H1 (cell line): ENCODE measurements around the gene ARHGAP15. TPM values are rescaled to one million over a fixed set of nuclear protein-coding genes. Genes with fewer than 3 reads are reported as not detected.

ENCODE experiments used
- CTCF ChIA-PET: fragments of 300-600 bp; sonication (Branson Sonifier 250); formaldehyde crosslinking; loops from one replicate; lab custom pipeline; 2021; ENCODE audit not compliant: partially characterized antibody; lab: Charles Lee
- POLR2A ChIA-PET: fragments of 300-600 bp; sonication (Branson Sonifier 250); formaldehyde crosslinking; loops from one replicate; lab custom pipeline; 2021; ENCODE audit warnings: inconsistent platforms; ENCODE audit not compliant: partially characterized antibody; lab: Charles Lee
- DNase-seq, 2 experiments: peaks; one replicate each; pipeline versions ENCODE4 v3.0.0 to v3.0.0-alpha.2; 2010 to 2022; ENCODE audit warnings: low spot score in 2 of 2, low read depth in 1 of 2, mixed read lengths in 1 of 2
- FAIRE-seq: peaks from 2 replicates; lab custom pipeline; 2011; peaks lifted over from hg19 to GRCh38; lab: Jason Lieb, UNC
- H2AFZ ChIP-seq: 2 replicates; pipeline ENCODE4 v1.8.1; 2012; ENCODE audit warnings: low read length, inconsistent platforms
- H2AK5ac ChIP-seq: 2 replicates; pipeline ENCODE4 v1.6.1; 2013; ENCODE audit warnings: low read depth, low read length
- H2BK120ac ChIP-seq: replicated peaks from 2 replicates; pipeline ENCODE3; 2013; ENCODE audit warnings: low read depth, low read length, inconsistent platforms
- H2BK12ac ChIP-seq: 2 replicates; pipeline ENCODE4 v1.6.1; 2013; ENCODE audit warnings: low read depth, low read length
- H2BK15ac ChIP-seq: 2 replicates; pipeline ENCODE4 v1.6.1; 2013; ENCODE audit warnings: low read length
- H2BK20ac ChIP-seq: 2 replicates; pipeline ENCODE4 v1.6.1; 2013; ENCODE audit warnings: low read length
- H2BK5ac ChIP-seq: 2 replicates; pipeline ENCODE4 v1.6.1; 2013; ENCODE audit warnings: low read depth, low read length
- H3K14ac ChIP-seq: 2 replicates; pipeline ENCODE4 v1.6.1; 2013; ENCODE audit warnings: inconsistent platforms; ENCODE audit not compliant: insufficient read length
- H3K18ac ChIP-seq: 2 replicates; pipeline ENCODE4 v1.6.1; 2013; ENCODE audit warnings: low read length; ENCODE audit errors: extremely low read depth
- H3K23ac ChIP-seq: 2 replicates; pipeline ENCODE4 v1.6.1; 2013; ENCODE audit warnings: inconsistent platforms; ENCODE audit not compliant: insufficient read length
- H3K23me2 ChIP-seq: 2 replicates; pipeline ENCODE4 v1.6.1; 2013; ENCODE audit warnings: low read depth, low read length
- H3K27ac ChIP-seq: 2 replicates; pipeline ENCODE4 v1.6.1; 2011; ENCODE audit warnings: low read depth, low read length, inconsistent platforms
- H3K27me3 ChIP-seq, 4 experiments: replicated peaks in 1 of 4; 1 replicate in 1 of 4; 2 replicates in 3 of 4; pipeline versions ENCODE4 v1.6.1 to v1.8.1; 2011 to 2013; ENCODE audit warnings: low read length in 3 of 4, mild to moderate bottlenecking in 3 of 4, inconsistent platforms in 2 of 4, mixed read lengths in 2 of 4, moderate library complexity in 1 of 4; ENCODE audit not compliant: control insufficient read depth in 3 of 4, insufficient read depth in 3 of 4; ENCODE audit errors: extremely low read depth in 1 of 4
- H3K36me3 ChIP-seq, 4 experiments: 2 replicates each; pipeline versions ENCODE4 v1.6.1 to v1.8.1; 2011 to 2013; ENCODE audit warnings: mild to moderate bottlenecking in 4 of 4, low read length in 3 of 4, moderate library complexity in 2 of 4, control low read depth in 1 of 4, inconsistent platforms in 1 of 4; ENCODE audit not compliant: insufficient read depth in 4 of 4, control insufficient read depth in 2 of 4
- H3K4ac ChIP-seq: replicated peaks from 2 replicates; pipeline ENCODE3; 2013; ENCODE audit warnings: low read length, low read depth, mixed read lengths, inconsistent platforms; ENCODE audit not compliant: insufficient read length
- H3K4me1 ChIP-seq, 4 experiments: replicated peaks in 1 of 4; 1 replicate in 1 of 4; 2 replicates in 3 of 4; pipeline versions ENCODE4 v1.6.1 to v1.8.1; 2011 to 2013; ENCODE audit warnings: low read length in 3 of 4, inconsistent platforms in 2 of 4, mixed read lengths in 1 of 4; ENCODE audit not compliant: insufficient read depth in 4 of 4, control insufficient read depth in 3 of 4
- H3K4me2 ChIP-seq, 2 experiments: 2 replicates each; pipeline versions ENCODE4 v1.6.1 to v1.8.1; 2011 to 2013; ENCODE audit warnings: low read depth in 2 of 2, low read length in 2 of 2, control low read depth in 1 of 2, inconsistent platforms in 1 of 2, mild to moderate bottlenecking in 1 of 2; ENCODE audit not compliant: insufficient read depth in 1 of 2
- H3K4me3 ChIP-seq, 4 experiments: fragments of 200-600, 300-600 bp in 1 of 4; sonication (generic), shearing (Covaris generic), sonication (Bioruptor Twin) in 1 of 4; 2 replicates each; pipeline versions ENCODE4 v1.5.1 to v1.8.1; 2011 to 2016; ENCODE audit warnings: low read length in 4 of 4, low read depth in 3 of 4, control low read depth in 2 of 4, inconsistent platforms in 2 of 4, mild to moderate bottlenecking in 2 of 4, mixed read lengths in 1 of 4, moderate library complexity in 1 of 4; ENCODE audit not compliant: insufficient read depth in 2 of 4; ENCODE audit errors: extremely low read depth in 1 of 4
- H3K56ac ChIP-seq: replicated peaks from 2 replicates; pipeline ENCODE3; 2013; ENCODE audit warnings: low read depth, mild to moderate bottlenecking, mixed read lengths, low read length, inconsistent platforms; ENCODE audit not compliant: insufficient read length
- H3K79me1 ChIP-seq: 2 replicates; pipeline ENCODE4 v1.6.1; 2013; ENCODE audit warnings: low read depth, low read length, control low read depth
- H3K79me2 ChIP-seq, 2 experiments: 2 replicates each; pipeline versions ENCODE4 v1.6.1 to v1.8.1; 2012 to 2013; ENCODE audit warnings: low read length in 2 of 2, mild to moderate bottlenecking in 2 of 2, inconsistent platforms in 1 of 2; ENCODE audit not compliant: insufficient read depth in 2 of 2, control insufficient read depth in 1 of 2
- H3K9ac ChIP-seq, 4 experiments: replicated peaks in 1 of 4; 1 replicate in 1 of 4; 2 replicates in 3 of 4; pipeline versions ENCODE4 v1.6.1 to v1.8.1; 2011 to 2013; ENCODE audit warnings: low read depth in 3 of 4, low read length in 3 of 4, control low read depth in 2 of 4, mild to moderate bottlenecking in 2 of 4, moderate library complexity in 2 of 4, inconsistent platforms in 1 of 4; ENCODE audit errors: extremely low read depth in 1 of 4
- H3K9me3 ChIP-seq, 2 experiments: 2 replicates each; pipeline versions ENCODE4 v1.6.1 to v1.8.1; 2012 to 2013; ENCODE audit warnings: mild to moderate bottlenecking in 2 of 2, moderate library complexity in 2 of 2, control low read depth in 1 of 2, inconsistent platforms in 1 of 2, low read depth in 1 of 2, low read length in 1 of 2, mixed read lengths in 1 of 2; ENCODE audit not compliant: insufficient read depth in 2 of 2
- H4K20me1 ChIP-seq, 2 experiments: replicated peaks in 1 of 2; 2 replicates each; pipeline versions ENCODE3 to v1.8.1; 2011 to 2013; ENCODE audit warnings: inconsistent platforms in 2 of 2, low read length in 2 of 2, mild to moderate bottlenecking in 1 of 2; ENCODE audit not compliant: insufficient read depth in 2 of 2, control insufficient read depth in 1 of 2
- H4K5ac ChIP-seq: 2 replicates; pipeline ENCODE4 v1.6.1; 2013; ENCODE audit warnings: low read length, low read depth, mixed read lengths, inconsistent platforms; ENCODE audit not compliant: insufficient read length
- H4K8ac ChIP-seq: 2 replicates; pipeline ENCODE4 v1.8.0; 2013; ENCODE audit warnings: mild to moderate bottlenecking, moderate library complexity, low read length, inconsistent platforms; ENCODE audit not compliant: insufficient read depth; ENCODE audit errors: extremely low read depth
- H4K91ac ChIP-seq: replicated peaks from 2 replicates; pipeline ENCODE3; 2013; ENCODE audit warnings: low read length, mixed read lengths, inconsistent platforms; ENCODE audit not compliant: insufficient read length
- CHD1 ChIP-seq: IDR thresholded peaks from 2 replicates; pipeline ENCODE4 v1.6.1; 2012; ENCODE audit warnings: low read depth, low read length, improper control_type of control experiment
- NRF1 ChIP-seq: IDR thresholded peaks from 2 replicates; pipeline ENCODE4 v1.6.1; 2011; ENCODE audit warnings: mild to moderate bottlenecking, low read depth, low read length, improper control_type of control experiment
- polyA plus RNA-seq, 7 experiments: library from polyadenylated mRNA; depleted of rRNA in 3 of 7; stranded (reverse) in 5 of 7; unstranded in 2 of 7; fragments of >200 nt in 5 of 7; fragments of 200-250 nt in 2 of 7; gene quantifications; 1 replicate in 5 of 7; 2 replicates in 1 of 7; 4 replicates in 1 of 7; pipeline versions ENCODE4 v1.2.1 to v1.2.3, GENCODE V29; 2011 to 2013; ENCODE audit warnings: missing spikeins in 2 of 7, mixed read lengths in 2 of 7
- total RNA-seq: library from RNA; stranded (reverse); fragmentation: NEBNext Ultra II Directional; extraction: Animal tissue kit (Norgen Biotek cat#: 25700); gene quantifications from 2 replicates; pipeline ENCODE4 v1.2.1, GENCODE V29; 2021
- TF ChIP-seq, protein P1 (sequence below): IDR thresholded peaks from 2 replicates; pipeline ENCODE4 v1.6.1; 2012; ENCODE audit warnings: inconsistent platforms
- TF ChIP-seq, protein P2 (sequence below): IDR thresholded peaks from 2 replicates; pipeline ENCODE4 v1.6.1; 2011; ENCODE audit warnings: low read length, improper control_type of control experiment
- TF ChIP-seq, protein P3 (sequence below): IDR thresholded peaks from 2 replicates; pipeline ENCODE4 v1.6.1; 2012; ENCODE audit warnings: low read length, inconsistent platforms

ARHGAP15 gene
- total and polyA plus RNA-seq, 2 of the 8 experiments (the other 6 are each of a cell fraction or from before 2014, with no cell fraction given) = not detected

DNA sequence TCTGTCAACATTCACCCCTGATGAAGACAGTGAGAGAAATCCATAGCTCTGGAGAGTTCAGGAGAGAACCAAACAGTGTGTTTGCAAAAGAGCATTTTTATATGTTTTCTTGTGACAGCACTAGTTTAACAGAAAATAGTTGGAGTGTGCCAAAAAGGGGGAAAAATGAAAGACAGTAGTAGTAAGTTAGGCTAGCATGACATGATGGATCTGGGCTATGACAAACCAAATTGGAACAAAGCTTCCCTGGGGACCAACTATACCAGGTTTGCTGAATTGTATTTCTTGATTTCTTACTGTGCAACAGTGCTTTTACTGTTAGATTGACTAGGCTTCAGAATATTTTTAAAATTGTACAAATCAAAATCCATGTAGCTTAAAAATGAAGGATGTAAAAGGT is 159.8 kb downstream of the ARHGAP15 start:
- Histone ChIP-seq H4K20me1 (no peaks in the 10 kb centered on the region), H3K79me1 (no peaks in the 10 kb centered on the region), H3K14ac (no peak overlapping the region), H4K8ac (no peak overlapping the region), H3K18ac (no peak overlapping the region), H3K27ac (no peak overlapping the region), H3K9ac (no peak overlapping the region), H2AK5ac (no peak overlapping the region), H2BK12ac (no peak overlapping the region), H3K27me3 (no peaks in the 10 kb centered on the region), H3K36me3 (no peaks in the 10 kb centered on the region), H2BK15ac (no peak overlapping the region), H3K23ac (no peak overlapping the region), H3K4ac (no peak overlapping the region), H3K4me2 (no peak overlapping the region), H3K79me2 (no peaks in the 10 kb centered on the region), H3K23me2 (no peaks in the 10 kb centered on the region), H2BK5ac (no peak overlapping the region), H3K56ac (no peak overlapping the region), H4K91ac (no peak overlapping the region), H2BK120ac (no peak overlapping the region), H4K5ac (no peak overlapping the region), H3K4me1 (no peaks in the 10 kb centered on the region), H2AFZ (no peak overlapping the region), H2BK20ac (no peak overlapping the region), H3K4me3 (no peak overlapping the region), H3K9me3 (no peaks in the 10 kb centered on the region)
- DNase-seq (no peak), FAIRE-seq (no peak)
- TF ChIP-seq, protein P1, sequence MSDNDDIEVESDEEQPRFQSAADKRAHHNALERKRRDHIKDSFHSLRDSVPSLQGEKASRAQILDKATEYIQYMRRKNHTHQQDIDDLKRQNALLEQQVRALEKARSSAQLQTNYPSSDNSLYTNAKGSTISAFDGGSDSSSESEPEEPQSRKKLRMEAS = no peak
- TF ChIP-seq CHD1 (no peak), NRF1 (no peak)
- TF ChIP-seq, protein P2, sequence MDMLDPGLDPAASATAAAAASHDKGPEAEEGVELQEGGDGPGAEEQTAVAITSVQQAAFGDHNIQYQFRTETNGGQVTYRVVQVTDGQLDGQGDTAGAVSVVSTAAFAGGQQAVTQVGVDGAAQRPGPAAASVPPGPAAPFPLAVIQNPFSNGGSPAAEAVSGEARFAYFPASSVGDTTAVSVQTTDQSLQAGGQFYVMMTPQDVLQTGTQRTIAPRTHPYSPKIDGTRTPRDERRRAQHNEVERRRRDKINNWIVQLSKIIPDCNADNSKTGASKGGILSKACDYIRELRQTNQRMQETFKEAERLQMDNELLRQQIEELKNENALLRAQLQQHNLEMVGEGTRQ = no peak
- TF ChIP-seq, protein P3, sequence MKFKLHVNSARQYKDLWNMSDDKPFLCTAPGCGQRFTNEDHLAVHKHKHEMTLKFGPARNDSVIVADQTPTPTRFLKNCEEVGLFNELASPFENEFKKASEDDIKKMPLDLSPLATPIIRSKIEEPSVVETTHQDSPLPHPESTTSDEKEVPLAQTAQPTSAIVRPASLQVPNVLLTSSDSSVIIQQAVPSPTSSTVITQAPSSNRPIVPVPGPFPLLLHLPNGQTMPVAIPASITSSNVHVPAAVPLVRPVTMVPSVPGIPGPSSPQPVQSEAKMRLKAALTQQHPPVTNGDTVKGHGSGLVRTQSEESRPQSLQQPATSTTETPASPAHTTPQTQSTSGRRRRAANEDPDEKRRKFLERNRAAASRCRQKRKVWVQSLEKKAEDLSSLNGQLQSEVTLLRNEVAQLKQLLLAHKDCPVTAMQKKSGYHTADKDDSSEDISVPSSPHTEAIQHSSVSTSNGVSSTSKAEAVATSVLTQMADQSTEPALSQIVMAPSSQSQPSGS = no peak
- ChIA-PET CTCF (interaction anchor here (0.9 to 2.2 kb wide), 6 partner anchors 10 to 110 kb away, joined by 3 to 10 read pairs (median 5); no protein-coding TSS in a partner anchor), POLR2A (no interaction called here)
